ENCODE data around the gene STX16.

Gene STX16

DNA sequence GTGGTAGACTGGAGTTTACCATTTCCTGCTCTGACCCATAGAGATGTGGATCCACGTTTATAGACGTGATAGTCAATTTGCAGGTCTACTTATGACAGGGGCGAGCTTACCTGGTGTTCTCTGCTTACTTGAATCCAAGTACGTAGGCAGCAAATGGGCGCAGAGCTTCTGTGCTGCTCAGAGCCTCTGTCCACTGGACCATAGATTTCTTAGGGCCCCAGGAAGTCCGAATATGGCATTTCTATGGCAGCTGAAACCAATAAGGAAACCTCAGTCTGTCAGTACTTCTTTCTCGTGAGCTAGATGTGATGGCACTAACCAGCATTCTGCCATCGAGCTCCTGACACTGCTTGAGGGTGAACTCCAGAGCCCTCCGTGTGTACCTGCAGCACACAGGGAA lies 22.0 kb downstream of the STX16 start:
- Histone ChIP-seq H3K36me3 (ENCODE audit: control insufficient read depth in 1 of 2, insufficient read depth in 2 of 2, low read length in 2 of 2) (peaks cover 68 to 81% of the 10 kb centered on the region in 2 donors), H3K27me3 (ENCODE audit: low read depth, low read length) (no peaks in the 10 kb centered on the region), H3K27ac (ENCODE audit: low read length) (no peak overlapping the region), H3K4me3 (ENCODE audit: low read depth in 1 of 2, low read length in 2 of 2) (no peak overlapping the region), H3K4me1 (ENCODE audit: control insufficient read depth in 1 of 2, insufficient read depth in 2 of 2, low read length in 2 of 2) (no peaks in the 10 kb centered on the region), H3K9me3 (ENCODE audit: control insufficient read depth in 1 of 2, low read length in 2 of 2) (no peaks in the 10 kb centered on the region)

DNA sequence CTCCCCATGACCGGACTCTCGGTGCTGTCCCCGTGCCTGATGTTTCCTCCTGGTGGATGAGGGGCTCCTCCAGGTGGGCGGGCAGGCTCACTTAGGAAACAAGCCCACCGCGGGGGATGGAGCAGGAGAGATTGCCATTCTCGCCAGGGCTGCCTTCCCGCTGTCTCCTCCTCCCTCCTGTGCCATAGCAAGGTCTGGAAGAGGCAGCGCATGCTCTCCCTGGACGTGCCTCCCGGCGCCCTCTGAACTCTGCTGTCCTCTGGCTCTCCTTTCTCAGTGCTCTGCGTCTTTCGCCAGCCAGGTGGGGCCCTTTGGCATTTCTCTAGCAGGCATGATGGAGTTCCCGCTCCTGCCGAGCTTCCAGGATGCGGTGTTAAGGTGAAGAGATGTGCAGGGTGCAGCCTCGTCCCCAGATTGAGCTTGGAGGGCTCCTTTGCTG lies 24.1 kb downstream of the STX16 start:
- Histone ChIP-seq H3K9me3 (ENCODE audit: control insufficient read depth in 1 of 2, low read length in 2 of 2) (no peaks in the 10 kb centered on the region), H3K4me1 (ENCODE audit: control insufficient read depth in 1 of 2, insufficient read depth in 2 of 2, low read length in 2 of 2) (no peaks in the 10 kb centered on the region), H3K4me3 (ENCODE audit: low read depth in 1 of 2, low read length in 2 of 2) (no peak overlapping the region), H3K36me3 (ENCODE audit: control insufficient read depth in 1 of 2, insufficient read depth in 2 of 2, low read length in 2 of 2) (peaks cover 68 to 76% of the 10 kb centered on the region in 2 donors), H3K27ac (ENCODE audit: low read length) (no peak overlapping the region), H3K27me3 (ENCODE audit: low read depth, low read length) (no peaks in the 10 kb centered on the region)

DNA sequence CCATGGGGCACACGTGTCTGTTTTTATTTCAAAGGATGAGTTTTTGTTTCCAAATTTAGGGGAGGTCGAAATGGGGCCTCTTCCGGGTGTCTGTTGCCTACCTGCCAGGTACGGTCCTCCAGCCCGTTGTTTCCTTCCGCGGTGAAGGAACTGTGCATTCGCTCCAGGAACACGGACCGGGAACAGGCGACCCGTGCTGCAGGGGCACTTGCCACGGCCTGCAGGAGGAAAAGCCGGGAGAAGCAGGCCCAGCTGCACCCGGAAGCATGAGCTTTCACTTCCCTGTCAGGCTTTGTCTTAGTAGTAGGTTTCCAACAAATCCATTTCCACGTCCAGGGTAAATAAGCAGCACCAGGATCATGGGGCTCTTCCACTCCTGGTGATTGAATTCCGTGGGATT lies 24.6 kb downstream of the STX16 start:
- Histone ChIP-seq H3K36me3 (ENCODE audit: control insufficient read depth in 1 of 2, insufficient read depth in 2 of 2, low read length in 2 of 2) (peaks cover 68 to 76% of the 10 kb centered on the region in 2 donors), H3K27ac (ENCODE audit: low read length) (no peak overlapping the region)

GRCh38 chr20:58676161-58676560 lies 25.1 kb downstream of the STX16 start:
- Histone ChIP-seq H3K27ac (ENCODE audit: low read length) (no peak overlapping the region), H3K9me3 (ENCODE audit: control insufficient read depth in 1 of 2, low read length in 2 of 2) (no peaks in the 10 kb centered on the region), H3K36me3 (ENCODE audit: control insufficient read depth in 1 of 2, insufficient read depth in 2 of 2, low read length in 2 of 2) (peaks cover 65 to 72% of the 10 kb centered on the region in 2 donors), H3K27me3 (ENCODE audit: low read depth, low read length) (no peaks in the 10 kb centered on the region), H3K4me1 (ENCODE audit: control insufficient read depth in 1 of 2, insufficient read depth in 2 of 2, low read length in 2 of 2) (no peaks in the 10 kb centered on the region), H3K4me3 (ENCODE audit: low read depth in 1 of 2, low read length in 2 of 2) (no peak overlapping the region)

More for the DNA sequence above, 24.6 kb downstream of the STX16 start:
- Histone ChIP-seq H3K9me3 (ENCODE audit: control insufficient read depth in 1 of 2, low read length in 2 of 2) (no peaks in the 10 kb centered on the region), H3K4me1 (ENCODE audit: control insufficient read depth in 1 of 2, insufficient read depth in 2 of 2, low read length in 2 of 2) (no peaks in the 10 kb centered on the region), H3K27me3 (ENCODE audit: low read depth, low read length) (no peaks in the 10 kb centered on the region), H3K4me3 (ENCODE audit: low read depth in 1 of 2, low read length in 2 of 2) (no peak overlapping the region)

GRCh38 chr20:58677079-58677604 lies 26.1 kb downstream of the STX16 start:
- no peaks in the 10 kb centered on the region for H3K4me1 ChIP-seq (ENCODE audit: control insufficient read depth in 1 of 2, insufficient read depth in 2 of 2, low read length in 2 of 2)
- peaks cover 64 to 68% of the 10 kb centered on the region in 2 donors for H3K36me3 ChIP-seq (ENCODE audit: control insufficient read depth in 1 of 2, insufficient read depth in 2 of 2, low read length in 2 of 2)
- H3K27ac ChIP-seq (ENCODE audit: low read length) = no peak overlapping the region
- no peak overlapping the region for H3K4me3 ChIP-seq (ENCODE audit: low read depth in 1 of 2, low read length in 2 of 2)
- no peaks in the 10 kb centered on the region for H3K27me3 ChIP-seq (ENCODE audit: low read depth, low read length)
- no peaks in the 10 kb centered on the region for H3K9me3 ChIP-seq (ENCODE audit: control insufficient read depth in 1 of 2, low read length in 2 of 2)

- Histone ChIP-seq H3K27me3 (ENCODE audit: low read depth, low read length) (no peaks in the 10 kb centered on the region), H3K9me3 (ENCODE audit: control insufficient read depth in 1 of 2, low read length in 2 of 2) (no peaks in the 10 kb centered on the region), H3K36me3 (ENCODE audit: control insufficient read depth in 1 of 2, insufficient read depth in 2 of 2, low read length in 2 of 2) (peaks cover 61 to 65% of the 10 kb centered on the region in 2 donors), H3K4me3 (ENCODE audit: low read depth in 1 of 2, low read length in 2 of 2) (no peak overlapping the region), H3K4me1 (ENCODE audit: control insufficient read depth in 1 of 2, insufficient read depth in 2 of 2, low read length in 2 of 2) (no peaks in the 10 kb centered on the region), H3K27ac (ENCODE audit: low read length) (no peak overlapping the region)
Observed at GRCh38 chr20:58677808-58678207, 26.7 kb downstream of the STX16 start.

DNA sequence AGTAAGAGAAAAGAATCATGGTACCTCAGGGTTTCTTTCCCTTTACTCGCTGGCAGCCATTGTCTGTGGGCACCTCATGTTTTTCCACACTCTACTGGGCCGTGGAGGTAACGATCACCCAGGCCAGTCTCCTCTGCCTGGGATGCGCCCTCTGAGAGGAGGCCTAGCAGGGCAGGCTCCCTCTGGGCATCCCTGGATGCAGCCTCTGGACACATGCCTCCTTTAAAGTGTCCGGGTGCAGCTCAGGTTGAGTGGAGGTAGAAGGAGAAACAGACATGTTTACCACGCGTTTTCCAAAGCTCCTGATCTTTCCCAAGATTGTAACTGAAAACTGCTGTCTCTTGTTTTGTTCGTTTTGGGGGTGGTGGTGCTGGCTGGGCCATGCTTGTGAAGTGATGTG lies 27.7 kb downstream of the STX16 start:
- Histone ChIP-seq H3K4me3 (ENCODE audit: low read depth in 1 of 2, low read length in 2 of 2) (no peak overlapping the region), H3K9me3 (ENCODE audit: control insufficient read depth in 1 of 2, low read length in 2 of 2) (no peaks in the 10 kb centered on the region), H3K27ac (ENCODE audit: low read length) (no peak overlapping the region), H3K4me1 (ENCODE audit: control insufficient read depth in 1 of 2, insufficient read depth in 2 of 2, low read length in 2 of 2) (no peaks in the 10 kb centered on the region), H3K27me3 (ENCODE audit: low read depth, low read length) (no peaks in the 10 kb centered on the region), H3K36me3 (ENCODE audit: control insufficient read depth in 1 of 2, insufficient read depth in 2 of 2, low read length in 2 of 2) (peaks cover 55 to 56% of the 10 kb centered on the region in 2 donors)

GRCh38 chr20:58682656-58683531 lies 31.8 kb downstream of the STX16 start:
- no peaks in the 10 kb centered on the region for H3K4me1 ChIP-seq (ENCODE audit: control insufficient read depth in 1 of 2, insufficient read depth in 2 of 2, low read length in 2 of 2)
- no peak overlapping the region for H3K27ac ChIP-seq (ENCODE audit: low read length)
- no peak overlapping the region for H3K4me3 ChIP-seq (ENCODE audit: low read depth in 1 of 2, low read length in 2 of 2)
- H3K36me3 ChIP-seq (ENCODE audit: control insufficient read depth in 1 of 2, insufficient read depth in 2 of 2, low read length in 2 of 2) = peaks cover 20 to 25% of the 10 kb centered on the region in 2 donors
- no peaks in the 10 kb centered on the region for H3K9me3 ChIP-seq (ENCODE audit: control insufficient read depth in 1 of 2, low read length in 2 of 2)
- no peaks in the 10 kb centered on the region for H3K27me3 ChIP-seq (ENCODE audit: low read depth, low read length)

GRCh38 chr20:58684291-58684690 lies 33.2 kb downstream of the STX16 start:
- no peaks in the 10 kb centered on the region for H3K9me3 ChIP-seq (ENCODE audit: control insufficient read depth in 1 of 2, low read length in 2 of 2)
- no peak overlapping the region for H3K4me3 ChIP-seq (ENCODE audit: low read depth in 1 of 2, low read length in 2 of 2)
- no peaks in the 10 kb centered on the region for H3K27me3 ChIP-seq (ENCODE audit: low read depth, low read length)
- H3K36me3 ChIP-seq (ENCODE audit: control insufficient read depth in 1 of 2, insufficient read depth in 2 of 2, low read length in 2 of 2) = peaks cover 12 to 15% of the 10 kb centered on the region in 2 donors
- no peak overlapping the region for H3K27ac ChIP-seq (ENCODE audit: low read length)
- H3K4me1 ChIP-seq (ENCODE audit: control insufficient read depth in 1 of 2, insufficient read depth in 2 of 2, low read length in 2 of 2) = no peaks in the 10 kb centered on the region

DNA sequence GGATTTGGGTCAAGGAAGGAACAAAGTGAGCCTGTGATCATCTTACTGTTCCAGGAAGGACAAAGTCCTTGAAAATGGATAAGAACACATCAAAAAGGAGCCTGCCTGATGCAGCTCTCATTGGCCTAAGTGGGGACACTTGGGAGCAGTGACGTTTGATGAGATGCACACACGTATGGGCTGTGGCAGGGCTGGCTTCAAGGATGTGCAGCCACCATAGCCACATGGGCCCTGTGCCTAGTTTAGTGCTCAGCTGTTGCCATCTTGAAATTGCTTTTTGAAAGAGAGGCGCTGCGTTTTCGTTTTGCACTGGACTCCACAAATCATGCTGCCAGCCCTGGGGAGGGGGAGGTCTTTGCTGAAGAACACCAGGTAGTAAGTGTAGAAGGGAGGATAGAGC lies 34.9 kb downstream of the STX16 start:
- Histone ChIP-seq H3K27me3 (ENCODE audit: low read depth, low read length) (no peaks in the 10 kb centered on the region), H3K27ac (ENCODE audit: low read length) (no peak overlapping the region), H3K36me3 (ENCODE audit: control insufficient read depth in 1 of 2, insufficient read depth in 2 of 2, low read length in 2 of 2) (peaks cover 0 to 7% of the 10 kb centered on the region in 2 donors), H3K4me3 (ENCODE audit: low read depth in 1 of 2, low read length in 2 of 2) (no peak overlapping the region), H3K4me1 (ENCODE audit: control insufficient read depth in 1 of 2, insufficient read depth in 2 of 2, low read length in 2 of 2) (peaks cover 0 to 3% of the 10 kb centered on the region in 2 donors), H3K9me3 (ENCODE audit: control insufficient read depth in 1 of 2, low read length in 2 of 2) (no peaks in the 10 kb centered on the region)

DNA sequence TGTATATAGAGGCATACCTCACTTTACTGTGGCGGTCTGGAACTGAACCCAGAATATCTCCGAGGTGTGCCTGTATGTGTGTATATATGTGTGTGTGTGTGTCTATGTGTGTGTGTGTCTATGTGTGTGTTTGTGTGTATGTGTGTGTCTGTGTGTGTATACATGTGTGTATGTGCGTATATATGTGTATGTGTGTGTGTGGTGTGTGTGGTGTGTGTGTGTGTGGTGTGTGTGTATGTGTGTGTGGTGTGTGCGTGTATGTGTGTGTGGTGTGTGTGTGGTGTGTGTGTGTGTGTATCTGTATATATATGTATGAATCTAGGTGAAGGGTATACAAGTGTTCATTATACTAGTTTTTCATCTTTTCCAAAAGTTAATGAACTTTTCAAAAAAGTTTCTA lies 37.3 kb downstream of the STX16 start:
- Histone ChIP-seq H3K36me3 (ENCODE audit: control insufficient read depth in 1 of 2, insufficient read depth in 2 of 2, low read length in 2 of 2) (peaks cover 0 to 7% of the 10 kb centered on the region in 2 donors), H3K27ac (ENCODE audit: low read length) (no peak overlapping the region), H3K9me3 (ENCODE audit: control insufficient read depth in 1 of 2, low read length in 2 of 2) (no peaks in the 10 kb centered on the region), H3K27me3 (ENCODE audit: low read depth, low read length) (no peaks in the 10 kb centered on the region), H3K4me3 (ENCODE audit: low read depth in 1 of 2, low read length in 2 of 2) (no peak overlapping the region), H3K4me1 (ENCODE audit: control insufficient read depth in 1 of 2, insufficient read depth in 2 of 2, low read length in 2 of 2) (peaks cover 6 to 15% of the 10 kb centered on the region in 2 donors)

All from muscle layer of duodenum (tissue), 2 donors.